Measurements from ENCODE around the gene SLC40A1. TPM values are rescaled to one million over a fixed set of nuclear protein-coding genes. Genes with fewer than 3 reads are reported as not detected.

The SLC40A1 gene
- total and polyA plus RNA-seq, 2 of the 13 experiments (the other 11 are each of a cell fraction or from before 2014, with no cell fraction given): 10.6 to 24.9 TPM

DNA sequence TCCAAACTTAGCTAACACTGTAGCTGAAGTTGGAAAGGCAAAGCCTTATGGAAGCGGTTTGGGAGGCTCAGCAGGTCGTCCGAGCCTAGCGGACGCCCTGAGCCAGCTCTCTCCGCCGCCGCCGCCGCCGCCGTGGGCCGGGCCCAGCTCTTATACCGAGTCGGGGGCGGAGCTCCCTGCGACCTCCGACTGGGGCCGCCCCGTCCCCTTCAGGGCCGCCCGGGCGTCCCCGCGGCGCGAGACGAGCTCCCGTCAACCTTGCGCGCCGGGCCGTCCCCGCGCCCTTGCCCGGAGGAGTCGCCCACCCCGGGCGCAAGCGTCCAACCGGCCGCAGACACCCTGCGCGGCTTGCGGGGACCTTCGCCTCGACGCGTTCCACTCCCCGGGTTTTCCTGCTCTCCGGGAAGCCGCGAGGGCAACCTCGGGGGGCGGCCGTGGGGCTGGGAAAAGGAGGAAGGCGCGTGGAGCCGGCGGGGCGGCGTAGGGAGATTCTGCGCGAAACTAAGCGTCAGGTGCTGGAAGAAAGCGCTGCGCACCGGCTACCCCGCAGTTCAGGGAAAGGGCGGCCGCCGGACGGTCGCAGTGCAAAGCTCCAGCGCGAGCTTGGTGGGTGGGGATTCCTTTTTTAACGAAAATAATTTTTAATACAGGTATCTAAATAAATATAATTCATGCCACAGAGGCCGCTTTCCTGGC is at the start of gene SLC40A1 (continued):
- TF ChIP-seq, protein P1, sequence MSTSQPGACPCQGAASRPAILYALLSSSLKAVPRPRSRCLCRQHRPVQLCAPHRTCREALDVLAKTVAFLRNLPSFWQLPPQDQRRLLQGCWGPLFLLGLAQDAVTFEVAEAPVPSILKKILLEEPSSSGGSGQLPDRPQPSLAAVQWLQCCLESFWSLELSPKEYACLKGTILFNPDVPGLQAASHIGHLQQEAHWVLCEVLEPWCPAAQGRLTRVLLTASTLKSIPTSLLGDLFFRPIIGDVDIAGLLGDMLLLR (CRISPR knock-in tag; IDR thresholded peaks at IDR 0.05): peak; percentile 84
- no peak for TF ChIP-seq ZKSCAN5 (CRISPR knock-in tag; IDR thresholded peaks at IDR 0.05)
- peak; percentile 88 for TF ChIP-seq POLR2G (IDR thresholded peaks at IDR 0.05; ENCODE audit: low read depth, low read length)
- TF ChIP-seq ZNF256 (CRISPR knock-in tag; conservative IDR thresholded peaks at IDR 0.05): peak; percentile 92; the same call in 1 of the 2 replicates
- TF ChIP-seq, protein P2, sequence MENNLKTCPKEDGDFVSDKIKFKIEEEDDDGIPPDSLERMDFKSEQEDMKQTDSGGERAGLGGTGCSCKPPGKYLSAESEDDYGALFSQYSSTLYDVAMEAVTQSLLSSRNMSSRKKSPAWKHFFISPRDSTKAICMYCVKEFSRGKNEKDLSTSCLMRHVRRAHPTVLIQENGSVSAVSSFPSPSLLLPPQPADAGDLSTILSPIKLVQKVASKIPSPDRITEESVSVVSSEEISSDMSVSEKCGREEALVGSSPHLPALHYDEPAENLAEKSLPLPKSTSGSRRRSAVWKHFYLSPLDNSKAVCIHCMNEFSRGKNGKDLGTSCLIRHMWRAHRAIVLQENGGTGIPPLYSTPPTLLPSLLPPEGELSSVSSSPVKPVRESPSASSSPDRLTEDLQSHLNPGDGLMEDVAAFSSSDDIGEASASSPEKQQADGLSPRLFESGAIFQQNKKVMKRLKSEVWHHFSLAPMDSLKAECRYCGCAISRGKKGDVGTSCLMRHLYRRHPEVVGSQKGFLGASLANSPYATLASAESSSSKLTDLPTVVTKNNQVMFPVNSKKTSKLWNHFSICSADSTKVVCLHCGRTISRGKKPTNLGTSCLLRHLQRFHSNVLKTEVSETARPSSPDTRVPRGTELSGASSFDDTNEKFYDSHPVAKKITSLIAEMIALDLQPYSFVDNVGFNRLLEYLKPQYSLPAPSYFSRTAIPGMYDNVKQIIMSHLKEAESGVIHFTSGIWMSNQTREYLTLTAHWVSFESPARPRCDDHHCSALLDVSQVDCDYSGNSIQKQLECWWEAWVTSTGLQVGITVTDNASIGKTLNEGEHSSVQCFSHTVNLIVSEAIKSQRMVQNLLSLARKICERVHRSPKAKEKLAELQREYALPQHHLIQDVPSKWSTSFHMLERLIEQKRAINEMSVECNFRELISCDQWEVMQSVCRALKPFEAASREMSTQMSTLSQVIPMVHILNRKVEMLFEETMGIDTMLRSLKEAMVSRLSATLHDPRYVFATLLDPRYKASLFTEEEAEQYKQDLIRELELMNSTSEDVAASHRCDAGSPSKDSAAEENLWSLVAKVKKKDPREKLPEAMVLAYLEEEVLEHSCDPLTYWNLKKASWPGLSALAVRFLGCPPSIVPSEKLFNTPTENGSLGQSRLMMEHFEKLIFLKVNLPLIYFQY (CRISPR knock-in tag; IDR thresholded peaks at IDR 0.05; ENCODE audit: borderline replicate concordance): peak; percentile 63; the same call in 1 of the 2 replicates
- TF ChIP-seq MXD4 (CRISPR knock-in tag; IDR thresholded peaks at IDR 0.05): peak; percentile 70
- TF ChIP-seq ZNF577 (CRISPR knock-in tag; IDR thresholded peaks at IDR 0.05; ENCODE audit: borderline replicate concordance, low read depth): no peak
- TF ChIP-seq, protein P3, sequence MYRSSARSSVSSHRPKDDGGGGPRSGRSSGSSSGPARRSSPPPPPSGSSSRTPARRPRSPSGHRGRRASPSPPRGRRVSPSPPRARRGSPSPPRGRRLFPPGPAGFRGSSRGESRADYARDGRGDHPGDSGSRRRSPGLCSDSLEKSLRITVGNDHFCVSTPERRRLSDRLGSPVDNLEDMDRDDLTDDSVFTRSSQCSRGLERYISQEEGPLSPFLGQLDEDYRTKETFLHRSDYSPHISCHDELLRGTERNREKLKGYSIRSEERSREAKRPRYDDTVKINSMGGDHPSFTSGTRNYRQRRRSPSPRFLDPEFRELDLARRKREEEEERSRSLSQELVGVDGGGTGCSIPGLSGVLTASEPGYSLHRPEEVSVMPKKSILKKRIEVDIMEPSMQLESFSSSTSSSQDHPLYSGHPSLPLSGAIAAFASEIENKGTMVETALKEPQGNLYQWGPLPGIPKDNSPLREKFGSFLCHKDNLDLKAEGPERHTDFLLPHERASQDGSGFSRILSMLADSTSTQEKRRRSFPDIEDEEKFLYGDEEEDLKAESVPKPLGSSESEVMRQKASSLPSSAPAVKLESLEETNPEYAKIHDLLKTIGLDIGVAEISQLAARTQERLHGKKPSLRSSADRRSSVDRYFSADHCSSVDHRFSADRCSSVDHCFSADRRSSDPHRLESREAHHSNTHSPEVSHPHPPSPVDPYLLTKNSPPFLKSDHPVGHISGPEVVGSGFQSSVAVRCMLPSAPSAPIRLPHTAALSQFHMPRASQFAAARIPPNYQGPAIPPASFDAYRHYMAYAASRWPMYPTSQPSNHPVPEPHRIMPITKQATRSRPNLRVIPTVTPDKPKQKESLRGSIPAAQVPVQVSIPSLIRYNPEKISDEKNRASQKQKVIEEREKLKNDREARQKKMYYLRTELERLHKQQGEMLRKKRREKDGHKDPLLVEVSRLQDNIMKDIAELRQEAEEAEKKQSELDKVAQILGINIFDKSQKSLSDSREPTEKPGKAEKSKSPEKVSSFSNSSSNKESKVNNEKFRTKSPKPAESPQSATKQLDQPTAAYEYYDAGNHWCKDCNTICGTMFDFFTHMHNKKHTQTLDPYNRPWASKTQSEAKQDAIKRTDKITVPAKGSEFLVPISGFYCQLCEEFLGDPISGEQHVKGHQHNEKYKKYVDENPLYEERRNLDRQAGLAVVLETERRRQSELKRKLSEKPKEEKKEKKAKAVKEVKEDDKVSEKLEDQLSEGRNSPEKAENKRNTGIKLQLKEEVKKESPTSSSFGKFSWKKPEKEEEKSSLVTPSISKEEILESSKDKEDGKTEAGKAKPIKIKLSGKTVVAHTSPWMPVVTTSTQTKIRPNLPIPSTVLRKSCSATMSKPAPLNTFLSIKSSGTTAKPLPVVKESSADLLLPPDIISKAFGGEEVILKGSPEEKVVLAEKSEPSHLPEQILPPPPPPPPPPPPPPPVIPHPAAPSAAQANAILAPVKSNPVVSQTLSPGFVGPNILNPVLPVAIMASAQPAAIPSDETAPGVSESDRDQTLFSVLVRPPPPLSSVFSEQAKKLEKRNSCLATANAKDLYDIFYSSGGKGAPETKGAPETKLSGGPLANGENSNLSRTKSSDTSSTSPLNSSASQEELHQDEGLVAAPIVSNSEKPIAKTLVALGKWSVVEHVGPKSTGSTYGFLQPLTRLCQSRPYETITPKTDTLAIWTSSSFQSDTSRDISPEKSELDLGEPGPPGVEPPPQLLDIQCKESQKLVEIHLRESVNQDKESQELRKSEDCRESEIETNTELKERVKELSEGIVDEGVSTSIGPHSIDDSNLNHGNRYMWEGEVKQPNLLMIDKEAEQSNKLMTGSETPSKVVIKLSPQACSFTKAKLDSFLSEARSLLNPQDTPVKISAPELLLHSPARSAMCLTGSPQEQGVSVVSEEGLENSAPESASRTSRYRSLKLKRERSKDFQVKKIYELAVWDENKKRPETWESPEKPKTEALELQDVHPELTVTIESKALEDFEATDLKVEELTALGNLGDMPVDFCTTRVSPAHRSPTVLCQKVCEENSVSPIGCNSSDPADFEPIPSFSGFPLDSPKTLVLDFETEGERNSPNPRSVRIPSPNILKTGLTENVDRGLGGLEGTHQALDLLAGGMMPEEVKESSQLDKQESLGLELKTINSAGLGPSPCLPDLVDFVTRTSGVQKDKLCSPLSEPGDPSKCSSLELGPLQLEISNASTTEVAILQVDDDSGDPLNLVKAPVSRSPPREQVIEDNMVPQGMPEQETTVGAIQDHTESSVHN (CRISPR knock-in tag; IDR thresholded peaks at IDR 0.05): 0 out of 2 replicates have a peak, but pooled peaks have one; percentile 61
- TF ChIP-seq NR2F2 (IDR thresholded peaks at IDR 0.05; ENCODE audit: borderline replicate concordance, low read depth): 0 out of 2 replicates have a peak, but pooled peaks have one; percentile 12
- TF ChIP-seq, protein P4, sequence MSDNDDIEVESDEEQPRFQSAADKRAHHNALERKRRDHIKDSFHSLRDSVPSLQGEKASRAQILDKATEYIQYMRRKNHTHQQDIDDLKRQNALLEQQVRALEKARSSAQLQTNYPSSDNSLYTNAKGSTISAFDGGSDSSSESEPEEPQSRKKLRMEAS (IDR thresholded peaks at IDR 0.05): peak; percentile 94
- TF ChIP-seq, protein P5, sequence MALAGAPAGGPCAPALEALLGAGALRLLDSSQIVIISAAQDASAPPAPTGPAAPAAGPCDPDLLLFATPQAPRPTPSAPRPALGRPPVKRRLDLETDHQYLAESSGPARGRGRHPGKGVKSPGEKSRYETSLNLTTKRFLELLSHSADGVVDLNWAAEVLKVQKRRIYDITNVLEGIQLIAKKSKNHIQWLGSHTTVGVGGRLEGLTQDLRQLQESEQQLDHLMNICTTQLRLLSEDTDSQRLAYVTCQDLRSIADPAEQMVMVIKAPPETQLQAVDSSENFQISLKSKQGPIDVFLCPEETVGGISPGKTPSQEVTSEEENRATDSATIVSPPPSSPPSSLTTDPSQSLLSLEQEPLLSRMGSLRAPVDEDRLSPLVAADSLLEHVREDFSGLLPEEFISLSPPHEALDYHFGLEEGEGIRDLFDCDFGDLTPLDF (CRISPR knock-in tag; IDR thresholded peaks at IDR 0.05): peak; percentile 70
- TF ChIP-seq ZNF75D (CRISPR knock-in tag; IDR thresholded peaks at IDR 0.05; ENCODE audit: borderline replicate concordance): peak; percentile 81; the same call in 1 of the 2 replicates
